Measurements from ENCODE around the gene PRKAG2.

The PRKAG2 gene

GRCh38 chr7:151663382-151664100 lies 213.4 kb downstream of the PRKAG2 start:
- in situ Hi-C loops (cut with MboI; ENCODE audit: low sequenced_read_pairs) = no loop called here

DNA sequence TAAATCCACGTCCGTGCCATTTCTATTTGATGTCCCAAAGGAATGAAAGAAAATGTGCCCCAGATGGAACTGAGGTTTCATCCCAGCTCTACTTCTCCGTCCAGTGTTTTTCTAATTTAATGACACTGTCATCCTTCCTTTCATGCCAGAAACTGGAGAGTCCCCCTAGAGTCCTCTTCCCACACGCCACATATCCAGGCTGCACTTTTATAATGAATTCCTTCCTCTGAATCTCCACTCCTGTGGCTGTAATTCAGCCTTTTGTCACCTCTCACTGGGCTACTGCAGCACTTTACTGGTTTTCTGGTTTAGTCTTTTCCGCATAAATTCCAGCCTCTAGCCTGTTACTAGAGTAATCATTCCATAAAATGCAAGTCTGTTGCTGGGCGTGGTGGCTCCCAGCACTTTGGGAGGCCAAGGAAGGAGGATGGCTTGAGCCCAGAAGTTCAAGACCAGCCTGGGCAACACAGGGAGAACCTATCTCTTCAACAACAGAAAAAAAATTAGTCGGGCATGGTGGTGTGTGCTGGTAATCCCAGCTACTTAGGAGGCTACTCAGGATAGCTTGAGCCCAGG lies 214.6 kb downstream of the PRKAG2 start:
- in situ Hi-C loops (cut with MboI; ENCODE audit: low sequenced_read_pairs) = no loop called here

DNA sequence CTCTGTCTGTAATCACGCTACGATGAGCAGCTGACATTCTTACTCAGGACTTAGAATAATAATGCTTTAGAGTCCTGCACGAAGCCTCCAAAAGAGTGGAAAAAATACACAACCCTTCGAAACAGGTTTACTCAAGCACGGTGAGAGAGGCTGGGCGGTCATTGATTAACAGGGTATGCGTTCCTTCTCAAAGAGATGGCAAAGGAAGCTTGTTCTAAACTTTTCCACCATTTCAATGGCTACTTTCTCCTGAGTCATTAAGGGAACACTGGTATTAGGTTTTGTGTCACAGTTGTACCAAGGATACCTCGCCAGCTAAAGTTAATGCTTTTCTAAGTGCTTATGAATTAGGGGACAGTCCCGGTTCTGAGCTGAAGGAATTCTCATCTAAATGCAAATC lies 215.3 kb downstream of the PRKAG2 start:
- in situ Hi-C loops (cut with MboI; ENCODE audit: low sequenced_read_pairs) = no loop called here

GRCh38 chr7:151660141-151660540 lies 216.8 kb downstream of the PRKAG2 start:
- in situ Hi-C loops (cut with MboI; ENCODE audit: low sequenced_read_pairs) = no loop called here

DNA sequence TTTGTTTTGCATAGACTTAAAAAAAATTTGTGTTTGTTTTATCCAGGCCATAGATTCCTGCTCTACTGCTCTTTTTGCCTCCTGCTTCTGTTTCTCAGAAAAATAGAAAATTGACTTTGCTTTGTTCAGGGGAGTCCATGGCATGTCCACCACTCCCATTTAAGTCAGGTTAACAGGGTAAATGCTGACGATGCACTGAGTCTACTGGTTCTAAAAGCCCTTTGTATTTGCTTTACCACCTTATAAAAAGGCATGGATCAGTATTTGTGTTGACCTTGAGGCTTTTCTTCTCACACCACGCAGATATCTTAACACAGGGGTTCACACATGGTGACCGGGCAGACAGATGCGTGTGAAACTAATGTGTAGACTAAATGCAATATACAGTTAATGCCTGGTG lies 217.7 kb downstream of the PRKAG2 start:
- in situ Hi-C loops (cut with MboI; ENCODE audit: low sequenced_read_pairs) = no loop called here

DNA sequence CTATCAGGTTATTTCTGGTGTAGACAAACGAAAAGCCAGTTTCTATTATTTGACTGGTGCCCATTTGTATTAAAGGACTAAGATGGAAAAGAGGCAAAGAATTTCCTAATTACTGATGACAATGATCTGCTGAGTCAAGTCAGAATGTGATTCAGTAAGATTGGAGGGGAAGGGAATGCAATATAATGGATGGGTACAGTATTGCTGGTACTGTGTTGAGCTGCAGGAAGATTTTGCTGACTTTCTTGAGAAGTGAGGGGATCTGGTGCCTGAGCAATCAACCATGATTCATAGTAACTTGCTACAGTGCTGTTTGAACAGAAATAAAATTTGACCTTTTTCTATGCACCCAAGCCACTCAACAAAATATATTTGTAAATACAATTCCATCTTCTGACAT lies 218.1 kb downstream of the PRKAG2 start:
- in situ Hi-C loops (cut with MboI; ENCODE audit: low sequenced_read_pairs) = no loop called here

GRCh38 chr7:151657173-151657572 lies 219.7 kb downstream of the PRKAG2 start:
- in situ Hi-C loops (cut with MboI; ENCODE audit: low sequenced_read_pairs) = no loop called here

DNA sequence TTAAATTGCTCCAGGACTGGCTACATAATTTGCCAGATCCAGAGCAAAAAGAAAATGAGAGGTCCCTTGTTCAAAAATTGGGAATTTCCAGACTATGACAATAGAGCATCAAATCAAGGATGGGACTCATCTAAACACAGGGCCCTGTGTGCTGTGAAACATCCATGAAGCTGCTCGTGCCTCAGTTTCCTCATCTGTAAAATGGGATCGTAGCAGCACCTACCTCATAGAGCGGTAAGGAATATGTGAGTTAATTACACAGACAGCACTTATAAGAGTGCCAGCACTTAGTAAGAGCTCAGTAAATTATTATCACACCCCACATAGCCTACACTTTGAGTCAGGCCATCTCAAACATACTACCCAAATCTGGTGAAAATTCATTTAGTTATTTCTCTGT lies 221.4 kb downstream of the PRKAG2 start:
- in situ Hi-C loops (cut with MboI; ENCODE audit: low sequenced_read_pairs) = no loop called here

DNA sequence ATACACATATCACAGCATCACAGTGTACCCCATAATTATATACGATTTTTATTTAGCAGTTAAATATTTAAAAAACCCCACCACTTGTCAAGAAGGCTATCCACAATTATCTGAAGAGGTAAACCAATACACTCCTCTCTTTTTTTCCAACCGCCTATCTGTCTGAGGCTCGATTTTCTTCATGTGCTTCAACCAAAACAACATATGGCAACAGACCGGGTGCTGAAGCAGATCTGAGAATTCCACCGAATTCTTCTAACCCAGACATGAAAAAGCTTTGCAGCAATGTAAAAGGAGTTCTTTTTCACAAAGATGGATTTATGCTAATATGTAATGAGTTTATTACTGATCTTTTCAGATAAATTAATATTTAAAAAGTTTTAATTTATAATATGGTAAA lies 224.8 kb downstream of the PRKAG2 start:
- in situ Hi-C loops (cut with MboI; ENCODE audit: low sequenced_read_pairs) = no loop called here

GRCh38 chr7:151650161-151650560 lies 226.8 kb downstream of the PRKAG2 start:
- in situ Hi-C loops (cut with MboI; ENCODE audit: low sequenced_read_pairs) = no loop called here

DNA sequence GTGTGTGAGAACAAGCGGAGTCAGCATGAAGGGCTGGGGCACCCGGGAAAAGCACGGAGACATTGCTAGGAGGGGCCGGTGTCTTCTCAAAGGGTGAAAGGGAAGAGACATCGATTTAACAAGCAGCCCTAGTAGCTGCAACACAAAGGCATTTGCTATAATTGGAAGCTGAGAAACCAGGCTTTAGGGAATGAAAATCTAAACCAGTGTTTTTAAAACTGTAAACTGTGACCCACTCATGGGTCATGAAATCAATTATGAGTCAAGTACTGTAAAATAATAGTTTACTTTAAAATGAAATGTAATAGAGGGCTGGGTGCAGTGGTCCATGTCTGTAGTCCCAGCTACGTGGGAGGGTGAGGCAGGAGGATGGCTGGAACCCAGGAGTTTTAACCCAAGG lies 228.5 kb downstream of the PRKAG2 start:
- in situ Hi-C loops (cut with MboI; ENCODE audit: low sequenced_read_pairs) = no loop called here

GRCh38 chr7:151647874-151648273 lies 229.0 kb downstream of the PRKAG2 start:
- in situ Hi-C loops (cut with MboI; ENCODE audit: low sequenced_read_pairs) = no loop called here

GRCh38 chr7:151647006-151647405 lies 229.9 kb downstream of the PRKAG2 start:
- in situ Hi-C loops (cut with MboI; ENCODE audit: low sequenced_read_pairs) = no loop called here

DNA sequence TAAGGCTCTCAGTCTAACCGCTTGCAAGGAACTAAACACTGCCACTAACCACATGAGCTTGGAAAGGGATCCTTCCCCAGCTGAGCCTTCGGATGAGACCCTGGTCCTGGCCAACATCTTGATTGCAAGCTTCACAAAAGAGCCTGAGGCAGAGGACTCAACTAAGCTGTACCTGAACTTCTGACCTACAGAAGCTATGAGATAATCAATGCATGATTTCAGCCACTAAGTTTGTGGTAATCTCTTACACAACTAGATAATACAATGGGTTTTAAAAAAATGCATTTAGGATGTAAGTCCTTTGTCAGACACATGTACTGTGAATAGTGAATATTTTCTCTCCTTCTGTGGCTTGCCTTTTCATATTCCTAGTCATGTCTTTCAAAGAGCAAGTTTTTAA lies 231.6 kb downstream of the PRKAG2 start:
- in situ Hi-C loops (cut with MboI; ENCODE audit: low sequenced_read_pairs) = no loop called here

DNA sequence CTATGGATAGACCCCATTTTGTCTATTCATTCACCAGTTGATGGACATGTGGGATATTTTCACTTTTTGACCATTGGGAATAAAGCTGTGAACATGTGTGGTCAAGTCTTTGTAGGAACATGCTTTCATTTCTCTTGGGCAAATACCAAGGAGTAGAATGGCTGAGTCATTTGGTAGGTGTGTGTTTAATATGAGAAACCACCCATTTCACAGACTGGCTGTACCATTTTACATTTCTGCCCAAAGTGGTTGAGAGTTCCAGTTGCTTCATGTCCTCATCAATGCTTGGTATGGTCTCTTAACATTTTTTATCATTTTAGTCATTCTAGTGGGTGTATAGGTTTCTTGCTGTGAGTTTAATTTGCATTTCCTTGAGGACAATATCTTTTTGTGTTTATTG lies 232.4 kb downstream of the PRKAG2 start:
- in situ Hi-C loops (cut with MboI; ENCODE audit: low sequenced_read_pairs) = no loop called here

- in situ Hi-C loops (cut with MboI; ENCODE audit: low sequenced_read_pairs) = no loop called here
These were observed 234.2 kb downstream of the PRKAG2 start for GRCh38 chr7:151642746-151643145.

DNA sequence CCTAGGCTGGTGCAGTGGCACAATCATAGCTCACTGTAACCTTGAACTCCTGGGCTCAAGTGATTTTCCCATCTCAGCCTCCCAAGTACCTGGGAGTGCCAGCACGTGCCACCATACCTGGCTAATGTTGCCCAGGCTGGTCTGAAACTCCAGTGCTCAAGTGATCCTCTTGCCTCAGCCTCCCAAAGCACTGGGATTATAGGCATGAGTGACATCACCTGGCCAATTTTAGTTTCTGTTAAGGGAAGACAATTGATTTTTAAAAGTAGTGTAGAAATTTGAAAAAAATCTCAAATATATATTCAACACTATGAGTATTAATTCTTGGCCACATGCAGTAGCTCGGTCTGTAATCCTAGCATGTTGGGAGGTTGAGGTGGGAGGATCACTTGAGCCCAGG lies 235.3 kb downstream of the PRKAG2 start:
- in situ Hi-C loops (cut with MboI; ENCODE audit: low sequenced_read_pairs) = no loop called here

DNA sequence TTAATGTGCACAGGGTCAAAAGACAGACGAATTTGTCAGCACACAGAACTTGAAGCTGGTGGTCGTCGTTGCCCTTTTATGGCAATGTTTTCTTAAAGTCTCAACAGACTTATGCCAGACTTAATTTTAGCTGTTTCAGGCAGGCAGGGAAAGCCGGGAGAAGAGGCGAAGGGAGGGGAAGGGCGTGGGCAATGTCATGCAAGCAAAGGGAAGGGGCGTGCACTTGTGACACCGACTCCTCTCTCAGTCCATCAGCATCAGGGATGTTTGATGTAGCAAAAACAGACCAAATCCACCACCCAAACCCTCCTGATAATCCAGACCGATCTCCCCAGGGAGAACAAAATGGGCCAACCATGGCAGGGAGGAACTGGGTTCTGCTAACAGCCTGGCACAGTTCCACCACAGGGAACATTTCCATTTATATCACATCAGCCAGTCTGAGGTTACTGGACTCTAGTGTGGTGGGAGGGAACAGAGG lies 239.1 kb downstream of the PRKAG2 start:
- in situ Hi-C loops (cut with MboI; ENCODE audit: low sequenced_read_pairs) = no loop called here

GRCh38 chr7:151634643-151635042 lies 242.3 kb downstream of the PRKAG2 start:
- in situ Hi-C loops (cut with MboI; ENCODE audit: low sequenced_read_pairs) = no loop called here

DNA sequence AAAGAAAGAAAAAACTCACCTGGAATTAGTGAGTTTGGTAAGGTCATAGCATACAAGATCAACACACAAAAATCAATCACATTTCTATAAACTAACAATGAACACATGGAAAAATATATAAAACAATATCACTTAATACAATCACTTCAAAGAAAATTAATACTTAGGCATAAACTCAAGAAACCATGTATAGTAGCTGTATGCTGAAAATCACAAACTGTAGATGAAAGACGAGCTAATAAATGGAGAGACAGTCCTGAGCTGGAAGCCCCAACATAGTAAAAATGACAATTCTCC lies 243.5 kb downstream of the PRKAG2 start:
- in situ Hi-C loops (cut with MboI; ENCODE audit: low sequenced_read_pairs) = no loop called here

- in situ Hi-C loops (cut with MboI; ENCODE audit: low sequenced_read_pairs) = no loop called here
These were observed 244.0 kb downstream of the PRKAG2 start for GRCh38 chr7:151632750-151633515.
